ENCODE data around the gene OSTM1. TPM values are rescaled to one million over a fixed set of nuclear protein-coding genes. Genes with fewer than 3 reads are reported as not detected.
A peak's percentile ranks its signal among the peaks of the same experiment; 100 is the strongest.

The OSTM1 gene
- total and polyA plus RNA-seq, 7 donors, result 3.6 to 267 (median 48.9) TPM

- H3K27ac ChIP-seq, result no peak overlapping the region
- H3K36me3 ChIP-seq, result no peaks in the 10 kb centered on the region
- no peak overlapping the region for H3K4me3 ChIP-seq
- peaks cover 42 to 100% (median 65%) of the 10 kb centered on the region in 3 donors for H3K27me3 ChIP-seq
- DNase-seq, result no peak
- TF ChIP-seq POLR2A (IDR thresholded peaks at IDR 0.05) (no peak), EP300 (IDR thresholded peaks at IDR 0.05) (no peak), POLR2AphosphoS5 (IDR thresholded peaks at IDR 0.05) (no peak), CTCF (IDR thresholded peaks at IDR 0.05) (no peak)
- intact Hi-C loops (cut with DNase I), result no loop called here
- WGBS, 2 donors, result 54 to 70% methylated on average over 12 of the region's 12 CpGs
- no peaks in the 10 kb centered on the region for H3K9me3 ChIP-seq
- peaks cover 0 to 36% (median 30%) of the 10 kb centered on the region in 4 donors for H3K4me1 ChIP-seq
Measured at GRCh38 chr6:108120311-108120710, 45.8 kb upstream of the OSTM1 start.

- Histone ChIP-seq H3K27me3 (peaks cover 48 to 100% (median 68%) of the 10 kb centered on the region in 3 donors), H3K4me1 (peaks cover 0 to 42% (median 36%) of the 10 kb centered on the region in 4 donors), H3K9me3 (no peaks in the 10 kb centered on the region), H3K36me3 (no peaks in the 10 kb centered on the region), H3K4me3 (no peak overlapping the region), H3K27ac (no peak overlapping the region)
- DNase-seq, result no peak
- TF ChIP-seq POLR2AphosphoS5 (IDR thresholded peaks at IDR 0.05) (no peak), EP300 (IDR thresholded peaks at IDR 0.05) (no peak), CTCF (IDR thresholded peaks at IDR 0.05) (no peak), POLR2A (IDR thresholded peaks at IDR 0.05) (no peak)
- intact Hi-C loops (cut with DNase I), result loop anchor here (10.0 kb wide), 1 partner anchor 375 kb away; no protein-coding TSS in a partner anchor
- 26 to 41% methylated on average over 24 of the region's 24 CpGs for WGBS, 2 donors
Measured at GRCh38 chr6:108119769-108120141, 45.2 kb upstream of the OSTM1 start.

- Histone ChIP-seq H3K36me3 (no peaks in the 10 kb centered on the region), H3K27me3 (peaks cover 51 to 100% (median 71%) of the 10 kb centered on the region in 3 donors), H3K4me3 (peak overlapping the region in 3 of 4 donors; percentile 55 to 66 (median 56)), H3K4me1 (peaks cover 0 to 49% (median 40%) of the 10 kb centered on the region in 4 donors), H3K9me3 (no peaks in the 10 kb centered on the region), H3K27ac (no peak overlapping the region)
- no peak for DNase-seq
- WGBS, 2 donors, result 3 to 4% methylated on average over 67 of the region's 67 CpGs
- intact Hi-C loops (cut with DNase I), result loop anchor here (10.0 kb wide), 1 partner anchor 376 kb away; no protein-coding TSS in a partner anchor
- TF ChIP-seq CTCF (IDR thresholded peaks at IDR 0.05) (no peak), POLR2AphosphoS5 (IDR thresholded peaks at IDR 0.05) (peak in 2 of 4 donors; percentile 25 to 52)
Measured at GRCh38 chr6:108118810-108119768, 44.5 kb upstream of the OSTM1 start.

- Histone ChIP-seq H3K4me3 (peak overlapping the region; percentile 40 to 66 (median 56)), H3K27me3 (peaks cover 52 to 100% (median 72%) of the 10 kb centered on the region in 3 donors), H3K4me1 (peaks cover 0 to 56% (median 48%) of the 10 kb centered on the region in 4 donors), H3K27ac (no peak overlapping the region), H3K36me3 (no peaks in the 10 kb centered on the region), H3K9me3 (no peaks in the 10 kb centered on the region)
- intact Hi-C loops (cut with DNase I), result loop anchor here (10.0 kb wide), 1 partner anchor 376 kb away; no protein-coding TSS in a partner anchor
- TF ChIP-seq CTCF (IDR thresholded peaks at IDR 0.05) (no peak), POLR2A (IDR thresholded peaks at IDR 0.05) (no peak), EP300 (IDR thresholded peaks at IDR 0.05) (no peak), POLR2AphosphoS5 (IDR thresholded peaks at IDR 0.05) (no peak)
- no peak for DNase-seq
- WGBS, 2 donors, result 1 to 2% methylated on average over 45 of the region's 45 CpGs
Measured at GRCh38 chr6:108118359-108118724, 43.8 kb upstream of the OSTM1 start.

Data from sigmoid colon (tissue), 7 donors.